Nucleus accumbens (tissue), 56 donors: ENCODE measurements around the gene GABARAP.
"Not testable (repeated sequence)": the region's sequence is repeated elsewhere in the genome, so short reads cannot be mapped to it uniquely, and the experiment has no call there.

ENCODE experiments used
- DNase-seq, 56 donors: peaks; one replicate each; lab custom pipeline; 2025; lab: John Stamatoyannopoulos, UW

GABARAP gene

DNA sequence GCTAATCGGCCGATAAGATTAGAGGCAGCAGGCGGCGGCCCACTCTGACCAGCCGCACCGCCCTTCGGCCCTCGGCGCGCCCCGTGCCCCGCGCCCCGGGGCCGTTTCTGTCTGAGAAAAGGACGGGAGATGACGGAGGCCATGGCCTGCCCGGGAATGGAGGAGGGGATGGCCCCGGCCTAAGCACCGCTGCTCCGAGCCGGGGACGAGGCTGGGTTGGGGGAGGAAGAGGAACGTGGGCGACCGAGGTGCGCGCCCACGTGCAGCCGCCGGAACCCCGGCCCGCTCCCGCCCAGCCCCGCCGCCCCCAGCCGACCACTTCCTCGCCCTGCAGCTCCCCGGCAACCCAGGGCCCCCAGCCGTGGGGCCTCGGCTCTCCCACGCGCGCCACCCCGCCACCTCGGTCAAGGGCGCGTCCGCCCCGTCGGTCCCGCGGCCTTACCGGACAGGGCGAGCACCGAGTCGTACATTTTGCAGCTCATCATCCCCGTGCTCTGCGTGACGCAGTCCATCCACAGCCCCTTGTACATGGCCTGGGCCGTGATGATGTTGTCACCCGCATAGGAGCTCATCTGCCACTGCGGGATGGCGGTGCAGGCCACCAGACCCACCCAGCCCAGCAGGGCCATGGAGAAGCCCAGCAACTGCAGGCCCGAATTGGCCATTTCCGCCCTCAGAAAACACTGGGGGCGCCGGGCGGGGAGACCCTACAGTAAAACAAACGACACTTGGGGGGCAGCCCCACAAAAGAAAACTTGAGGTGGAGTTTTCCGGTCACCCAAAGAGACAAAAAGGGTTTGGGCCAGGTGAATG is 19.3 kb upstream of the GABARAP start:
- DNase-seq, result peak in 1 of 56 donors; percentile 11

GRCh38 chr17:7260651-7261378 is 18.6 kb upstream of the GABARAP start:
- no peak for DNase-seq

- no peak for DNase-seq
Measured at GRCh38 chr17:7260151-7260550, 17.9 kb upstream of the GABARAP start.

- DNase-seq, result no peak
Measured at GRCh38 chr17:7259555-7259889, 17.3 kb upstream of the GABARAP start.

DNA sequence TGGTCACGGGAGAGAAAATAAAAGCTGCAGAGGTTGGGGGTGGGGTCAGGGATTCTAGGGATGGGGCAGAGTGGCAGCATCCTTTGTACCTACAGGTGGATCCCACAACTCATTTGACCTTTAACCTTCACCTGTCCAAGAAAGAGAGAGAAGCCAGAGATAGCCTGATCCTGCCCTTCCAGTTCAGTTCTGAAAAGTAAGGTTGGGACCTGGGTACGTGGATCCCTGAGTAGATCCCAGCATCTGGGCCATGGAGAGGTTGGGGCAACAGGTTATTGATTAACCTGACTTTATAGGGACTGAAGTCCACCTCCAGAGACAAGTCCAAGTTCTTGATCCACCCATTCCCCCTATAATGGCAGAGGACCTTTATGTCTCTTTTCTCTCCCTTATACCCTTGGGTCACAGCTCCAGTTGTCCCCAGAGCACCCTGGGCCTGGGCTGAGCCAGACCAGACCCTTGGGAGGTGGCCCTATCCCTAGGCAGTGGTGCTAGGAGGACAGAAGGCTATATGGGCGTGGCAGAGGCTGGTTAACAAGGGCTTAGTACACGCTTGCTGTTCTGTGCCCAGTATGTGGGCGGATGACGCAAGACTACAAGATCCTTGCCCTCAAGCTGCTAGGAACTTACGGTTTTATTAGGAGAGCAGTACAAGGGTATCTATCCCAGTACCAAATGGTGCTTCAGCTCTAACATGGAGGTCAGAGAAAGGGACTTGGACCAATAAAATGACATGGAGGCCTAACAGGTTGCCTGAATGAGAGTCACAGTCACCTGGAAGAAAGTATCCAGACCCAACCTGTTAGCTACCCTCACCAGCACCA is 16.7 kb upstream of the GABARAP start:
- DNase-seq, result no peak

DNA sequence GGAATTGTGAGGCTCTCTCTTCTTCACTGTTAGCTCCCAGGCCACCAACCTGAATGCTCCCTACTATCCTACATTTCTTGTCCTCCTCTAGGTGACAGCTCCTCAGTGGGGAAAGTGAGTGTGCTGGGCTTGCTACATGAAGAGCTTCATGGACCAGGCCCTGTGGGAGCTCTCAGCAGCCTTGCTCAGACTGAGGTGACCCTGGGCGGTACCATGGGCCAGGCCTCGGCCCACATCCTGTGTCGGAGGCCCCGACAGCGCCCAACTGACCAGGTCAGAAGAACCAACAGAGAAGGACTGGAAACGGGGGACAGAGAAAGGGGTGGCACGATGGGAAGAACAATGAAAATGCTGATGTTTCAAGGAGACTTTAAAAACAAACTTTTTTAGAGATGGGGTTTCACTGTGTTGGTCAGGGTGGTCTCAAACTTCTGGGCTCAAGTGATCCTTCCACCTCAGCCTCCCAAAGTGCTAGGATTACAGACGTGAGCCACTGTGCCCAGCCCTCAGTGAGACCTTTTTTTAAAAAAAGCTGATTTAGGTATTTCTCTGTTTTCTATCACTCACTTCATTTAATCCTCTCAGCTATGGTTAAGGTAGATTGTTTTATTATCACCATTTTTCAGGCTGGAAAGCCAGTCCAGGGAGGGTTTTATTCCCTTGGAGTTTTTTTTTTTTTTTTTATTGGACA is 14.7 kb upstream of the GABARAP start:
- no peak for DNase-seq

DNA sequence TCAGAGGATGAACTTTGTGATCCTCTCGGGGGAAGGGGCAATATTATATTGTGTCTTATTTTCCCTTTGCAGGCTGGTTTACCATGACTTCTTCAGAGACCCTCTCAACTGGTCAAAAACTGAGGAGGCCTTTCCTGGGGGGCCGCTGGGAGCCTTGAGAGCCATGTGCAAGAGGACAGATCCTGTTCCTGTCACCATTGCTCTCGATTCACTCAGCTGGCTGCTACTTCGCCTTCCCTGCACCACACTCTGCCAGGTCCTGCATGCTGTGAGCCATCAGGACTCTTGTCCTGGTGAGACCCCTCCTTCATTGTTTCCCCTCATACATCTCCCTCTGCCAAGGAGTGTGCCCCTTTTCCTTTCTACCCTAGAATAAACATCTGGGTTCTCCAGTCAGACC is 12.3 kb upstream of the GABARAP start:
- DNase-seq, result no peak

DNA sequence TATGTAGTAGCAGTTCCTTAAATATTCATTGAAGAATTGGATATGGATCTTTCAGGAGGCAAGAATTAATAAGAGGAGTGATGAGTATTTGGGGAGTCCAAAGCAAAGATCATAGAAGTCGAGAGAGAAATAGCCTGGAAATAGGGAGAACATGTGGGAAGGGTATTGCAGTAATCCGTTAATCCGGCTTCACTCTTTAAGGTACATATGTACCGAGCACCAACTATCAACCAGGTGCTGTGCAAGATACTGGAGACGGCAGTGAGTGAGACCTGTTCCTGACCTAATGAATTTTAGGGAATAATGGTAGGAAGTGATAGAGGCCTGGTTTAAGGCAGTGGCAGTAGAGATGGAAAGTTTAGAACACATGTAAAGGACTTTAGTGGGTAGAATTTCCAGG is 10.8 kb upstream of the GABARAP start:
- DNase-seq, result no peak

DNA sequence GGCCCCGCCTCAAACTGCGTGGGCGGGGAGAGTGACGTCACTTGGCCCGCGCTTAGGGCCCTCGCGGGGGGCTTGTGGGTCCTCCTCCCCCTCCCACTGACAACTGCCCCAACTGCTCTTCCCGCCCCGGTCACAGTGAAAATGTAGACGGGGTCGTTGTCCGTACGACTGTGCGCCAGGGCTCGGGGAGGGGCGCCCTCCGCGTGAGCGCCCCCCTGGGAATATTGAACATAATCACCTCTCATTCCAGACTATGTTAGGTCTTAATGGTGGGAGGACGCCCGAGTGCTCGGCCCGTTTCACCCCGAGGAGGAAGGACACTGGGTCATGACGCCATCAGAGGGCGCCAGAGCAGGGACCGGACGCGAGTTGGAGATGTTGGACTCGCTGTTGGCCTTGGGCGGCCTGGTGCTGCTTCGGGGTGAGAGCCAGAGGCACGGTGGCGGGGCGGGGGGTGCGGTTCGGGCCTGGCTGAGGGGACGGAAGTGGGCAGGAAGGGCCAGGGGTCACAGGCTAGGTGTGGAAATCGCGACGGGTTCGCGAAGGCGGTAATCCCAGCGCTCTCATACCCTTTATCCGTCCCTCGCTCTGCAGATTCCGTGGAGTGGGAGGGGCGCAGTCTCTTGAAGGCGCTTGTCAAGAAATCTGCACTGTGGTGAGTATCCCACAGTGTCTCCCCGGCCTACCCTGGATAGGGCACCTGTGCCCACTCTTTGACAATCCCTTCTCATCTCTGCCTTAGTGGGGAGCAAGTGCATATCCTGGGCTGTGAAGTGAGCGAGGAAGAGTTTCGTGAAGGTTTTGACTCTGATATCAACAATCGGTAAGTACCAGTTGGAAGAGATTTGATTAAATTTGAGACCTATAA is 10.2 kb upstream of the GABARAP start, which contains the start of gene ELP5:
ELP5 (plus strand) TSS at position 40 of the 868 bp plus-strand sequence; CDS start at position 376, 336 bp downstream.
- peak in 54 of 56 donors; percentile 51 to 96 (median 87) for DNase-seq

GRCh38 chr17:7251661-7252175 is 9.5 kb upstream of the GABARAP start, which contains the start of gene CTDNEP1:
Gene CTDNEP1, minus strand, starts transcription at chr17:7251734. Its CDS starts 438 bp downstream, at chr17:7251296.
- DNase-seq, result peak; percentile 90 to 99 (median 97)

DNA sequence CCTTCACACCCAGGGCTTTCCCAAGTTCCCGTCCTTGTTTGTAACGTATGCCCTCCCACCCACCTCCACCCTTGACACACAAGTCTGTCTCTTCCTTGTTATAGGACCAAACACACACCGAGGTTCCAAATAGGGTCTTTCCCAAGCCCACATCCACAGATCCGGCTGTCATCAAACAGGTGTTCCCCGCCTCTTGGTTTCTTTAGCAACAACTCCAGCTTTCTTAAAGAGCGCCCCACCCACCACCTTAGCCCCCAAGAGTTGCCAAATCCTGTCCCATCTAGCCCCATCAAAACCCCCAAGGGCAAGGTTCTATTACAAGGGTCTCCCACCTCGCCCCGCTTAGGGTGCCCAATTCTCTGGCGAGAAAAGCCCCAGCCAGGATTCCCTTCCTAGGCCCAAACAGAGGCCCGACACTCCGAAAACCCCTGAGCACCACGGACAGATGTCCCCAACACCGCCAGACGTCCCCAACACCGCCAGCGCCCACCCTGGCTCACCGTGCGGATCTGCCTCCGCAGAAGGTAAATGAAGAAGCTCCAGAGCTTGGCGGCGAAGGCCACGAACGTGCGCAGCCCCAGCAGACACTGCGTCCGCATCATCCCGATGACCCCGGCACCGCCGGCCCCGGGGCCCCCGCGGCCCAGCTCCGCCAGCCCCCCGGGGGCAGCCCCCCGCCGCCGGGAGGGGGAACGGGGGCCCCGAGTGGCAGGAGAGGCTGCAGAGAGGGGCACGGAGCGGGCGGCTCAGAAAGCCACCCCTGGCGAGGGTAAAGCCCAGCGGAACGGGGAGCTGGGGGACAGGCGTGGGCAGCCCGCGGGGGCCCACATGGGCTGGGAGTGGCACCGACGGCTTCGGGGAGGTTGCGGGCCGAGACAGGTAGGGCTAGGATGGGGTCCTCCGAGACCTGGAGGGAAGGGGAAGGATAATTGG is 8.7 kb upstream of the GABARAP start:
- DNase-seq, result peak in 7 of 56 donors; percentile 11 to 44 (median 24)

GRCh38 chr17:7249830-7250229 is 7.6 kb upstream of the GABARAP start:
- DNase-seq, result no peak

GRCh38 chr17:7249214-7249613 is 7.0 kb upstream of the GABARAP start:
- DNase-seq, result no peak

GRCh38 chr17:7248796-7249195 is 6.5 kb upstream of the GABARAP start:
- no peak for DNase-seq

DNA sequence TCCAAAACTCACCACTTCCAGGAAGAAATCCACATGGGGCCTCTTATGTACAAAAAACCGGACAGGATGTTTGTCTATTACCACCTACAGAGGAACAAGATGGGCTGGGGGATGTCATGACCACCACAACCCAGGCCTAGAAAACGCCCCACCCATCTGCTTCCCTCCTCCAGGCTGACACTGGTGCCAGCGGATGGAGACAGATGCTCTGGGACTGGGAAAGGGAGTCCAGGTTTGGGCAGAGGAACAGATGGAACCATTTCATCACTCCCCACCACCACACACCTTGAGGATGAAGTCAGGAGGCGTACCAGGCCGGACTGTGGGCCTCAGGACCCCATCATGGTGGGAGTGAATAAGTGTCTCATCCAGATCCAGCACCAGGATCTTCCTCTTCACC is 4.5 kb upstream of the GABARAP start:
- DNase-seq, result no peak

- DNase-seq, result not testable (repeated sequence)
Measured at GRCh38 chr17:7243838-7244237, 1.6 kb upstream of the GABARAP start.

DNA sequence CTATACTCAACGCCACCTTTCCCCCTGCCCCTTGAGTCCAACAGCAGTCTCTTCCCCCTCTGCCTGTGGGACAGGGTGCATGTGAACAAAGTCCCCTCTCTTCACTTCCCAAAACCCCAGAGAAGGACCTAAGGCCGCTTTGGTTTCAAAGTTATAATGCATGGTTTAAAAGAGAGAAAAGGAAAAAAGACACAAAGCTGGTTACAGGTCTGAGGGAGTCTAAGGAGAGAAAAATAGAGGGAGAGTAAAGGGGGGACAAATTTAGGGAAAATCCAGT is 1.1 kb upstream of the GABARAP start:
- DNase-seq, result no peak
